HG03066 (cell line): ENCODE results near the gene GMPS.
"Not testable (repeated sequence)": the region's sequence is repeated elsewhere in the genome, so short reads cannot be mapped to it uniquely, and the experiment has no call there.

Source experiments
- ATAC-seq: cut with Tn5 transposase; IDR thresholded peaks from one replicate; pipeline ENCODE4 v1.9.1; 2021; ENCODE audit warnings: low read depth; ENCODE audit not compliant: unreplicated experiment

Gene GMPS

GRCh38 chr3:155871746-155872158, 1.3 kb downstream of the GMPS start:
- ATAC-seq: peak; percentile 4

- no peak for ATAC-seq
These were observed 2.6 kb downstream of the GMPS start for GRCh38 chr3:155872904-155873646.

GRCh38 chr3:155876037-155876436, 5.6 kb downstream of the GMPS start:
- no peak for ATAC-seq

DNA sequence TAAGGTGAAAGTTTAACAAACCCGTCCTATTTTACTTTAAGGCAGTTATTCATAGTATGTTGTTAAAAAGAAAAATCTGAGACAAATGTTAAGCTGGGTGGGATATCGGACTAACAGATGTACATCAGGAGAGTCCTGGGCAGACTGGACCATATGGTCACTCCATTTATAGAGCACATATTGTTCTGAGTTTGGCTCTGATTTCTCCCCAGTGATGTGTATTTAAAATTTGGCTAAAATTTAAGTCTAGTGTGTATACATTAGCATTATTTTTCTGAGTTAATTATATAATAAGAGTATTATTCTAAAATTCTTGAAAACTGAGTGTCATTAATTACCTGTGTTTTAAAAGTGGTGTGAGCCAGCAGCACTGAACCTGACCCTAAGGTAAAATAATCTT, 6.1 kb downstream of the GMPS start:
- no peak for ATAC-seq

- ATAC-seq: no peak
These were observed 9.8 kb downstream of the GMPS start for GRCh38 chr3:155880286-155880685.

DNA sequence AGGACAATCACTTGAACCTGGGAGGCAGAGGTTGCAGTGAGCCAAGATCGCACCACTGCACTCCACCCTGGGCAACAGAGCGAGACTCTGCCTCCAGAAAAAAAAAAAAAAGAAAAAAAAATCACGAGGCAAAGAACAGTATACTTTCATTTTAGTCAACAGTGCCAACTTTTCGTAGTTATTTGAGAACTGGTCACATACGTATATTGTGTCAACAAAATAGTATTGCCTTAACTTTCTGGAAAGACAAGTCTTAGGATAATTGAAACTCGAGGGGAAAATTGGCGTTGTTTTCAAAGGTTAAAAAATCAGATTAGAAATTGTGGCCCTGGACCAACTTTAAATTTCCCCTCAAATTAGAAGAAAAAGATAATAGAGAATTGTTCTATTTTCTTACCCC, 13.8 kb downstream of the GMPS start:
- ATAC-seq: no peak

DNA sequence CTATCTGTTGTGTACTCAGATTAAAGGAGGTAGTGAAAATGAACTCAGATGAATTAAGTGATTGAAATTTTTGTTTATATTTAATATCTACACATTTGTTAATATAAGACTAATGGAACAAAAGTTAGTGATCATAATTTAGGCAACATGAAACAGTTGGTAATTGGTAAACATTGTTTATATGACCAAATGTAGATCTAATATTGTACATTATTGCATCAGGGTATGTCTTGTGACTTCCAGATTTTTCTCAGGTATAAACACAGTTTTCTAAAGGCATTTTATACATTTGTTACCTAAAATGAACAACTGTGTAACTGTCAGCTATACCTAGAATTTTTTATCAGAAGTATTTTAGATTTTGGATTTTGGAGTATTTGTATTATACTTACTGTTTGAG, 14.8 kb downstream of the GMPS start:
- no peak for ATAC-seq

DNA sequence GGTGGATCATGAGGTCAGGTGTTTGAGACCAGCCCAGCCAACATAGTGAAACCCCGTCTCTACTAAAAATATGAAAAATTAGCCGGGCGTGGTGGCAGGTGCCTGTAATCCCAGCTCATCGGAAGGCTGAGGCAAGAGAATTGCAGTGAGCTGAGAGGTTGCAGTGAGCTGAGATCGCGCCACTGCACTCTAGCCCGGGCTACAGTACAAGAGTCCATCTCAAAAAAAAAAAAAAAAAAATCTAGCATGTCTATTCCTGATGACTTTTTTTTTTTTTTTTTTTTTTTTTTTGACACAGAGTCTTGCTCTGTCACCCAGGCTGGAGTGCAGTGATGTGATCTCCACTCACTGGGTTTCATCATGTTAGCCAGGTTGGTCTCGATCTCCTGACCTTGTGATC, 15.9 kb downstream of the GMPS start:
- ATAC-seq: not testable (repeated sequence)

DNA sequence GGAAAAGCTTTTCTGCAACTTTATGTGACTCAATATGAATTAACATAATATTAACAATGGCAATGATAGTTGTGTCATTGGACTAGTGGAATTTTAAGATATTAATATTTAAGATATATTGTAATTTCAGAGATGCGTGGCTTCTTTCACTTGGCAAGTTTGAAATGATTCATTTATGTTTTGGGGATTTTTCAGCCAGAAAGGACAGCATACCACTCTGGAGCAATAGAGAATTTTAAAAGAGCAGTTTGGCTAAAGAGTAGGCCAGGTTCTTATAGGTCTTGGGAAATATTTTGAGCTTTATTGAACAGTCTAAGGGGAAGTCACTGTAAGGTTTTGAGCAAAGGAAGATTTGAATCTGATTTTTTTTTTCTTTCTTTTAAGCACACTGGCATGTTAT, 16.5 kb downstream of the GMPS start:
- ATAC-seq: no peak

GRCh38 chr3:155889212-155889611, 18.8 kb downstream of the GMPS start:
- ATAC-seq: no peak

DNA sequence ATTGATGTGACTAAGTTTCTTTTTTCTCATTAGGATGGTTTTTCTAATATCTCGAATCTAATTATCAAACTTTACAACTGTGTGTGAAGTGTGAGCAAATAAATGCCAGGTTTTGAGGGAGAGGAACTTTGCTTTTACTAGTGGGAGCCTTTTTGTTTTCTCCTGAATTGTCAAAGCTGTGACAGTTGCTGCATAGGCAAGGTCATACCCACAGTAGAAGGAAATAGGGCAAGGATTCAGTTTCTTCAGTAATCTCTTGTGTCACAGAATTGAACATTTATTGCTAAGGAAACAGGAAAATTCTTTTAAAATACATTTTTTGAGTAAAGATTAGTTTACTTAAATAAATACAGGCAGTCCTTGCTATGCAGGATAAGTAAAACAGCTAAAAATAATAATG, 19.5 kb downstream of the GMPS start:
- no peak for ATAC-seq

GRCh38 chr3:155890671-155891190, 20.3 kb downstream of the GMPS start:
- ATAC-seq: no peak

DNA sequence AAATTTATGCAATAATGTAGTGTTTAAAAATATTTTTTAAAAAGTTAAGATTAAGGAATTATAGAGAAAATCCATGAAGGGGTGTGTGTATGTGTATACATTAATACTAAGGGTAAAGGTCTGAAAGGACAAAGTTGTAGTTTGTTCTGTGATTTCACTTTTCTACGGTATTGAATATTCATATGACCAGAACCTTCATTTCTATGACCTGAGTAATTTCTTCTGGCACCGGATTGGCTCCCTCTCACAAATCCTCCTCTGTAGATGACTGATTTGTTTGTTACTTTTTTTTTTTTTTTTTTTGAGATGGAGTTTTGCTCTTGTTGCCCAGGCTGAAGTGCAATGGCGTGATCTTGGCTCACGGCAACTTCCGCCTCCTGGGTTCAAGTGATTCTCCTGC, 20.9 kb downstream of the GMPS start:
- no peak for ATAC-seq

DNA sequence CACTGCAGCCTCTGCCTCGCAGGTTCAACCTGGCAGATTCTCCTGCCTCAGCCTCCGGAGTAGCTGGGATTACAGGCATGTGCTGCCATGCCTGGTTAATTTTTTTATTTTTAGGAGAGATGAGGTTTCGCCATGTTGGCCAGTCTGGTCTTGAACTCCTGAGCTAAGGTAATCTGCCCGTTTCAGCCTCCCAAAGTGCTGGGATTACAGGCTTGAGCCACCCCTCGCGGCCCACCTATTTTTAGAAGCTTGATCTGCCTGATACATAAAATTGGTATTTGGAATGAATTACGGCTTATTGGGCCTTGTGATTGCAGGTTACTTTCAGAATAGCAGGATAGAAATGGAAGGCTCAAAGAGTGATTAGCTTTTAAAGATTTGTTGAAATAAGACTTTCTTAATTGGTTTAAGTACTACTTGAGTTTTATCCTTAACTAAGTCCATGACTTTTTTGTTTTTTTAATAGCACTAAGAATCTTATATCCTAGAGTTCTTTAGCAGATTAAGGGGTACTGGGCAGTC, 25.0 kb downstream of the GMPS start:
- no peak for ATAC-seq

GRCh38 chr3:155906900-155907299, 36.5 kb downstream of the GMPS start:
- ATAC-seq: no peak

- ATAC-seq: no peak
These were observed 37.6 kb downstream of the GMPS start for GRCh38 chr3:155908086-155908485.

DNA sequence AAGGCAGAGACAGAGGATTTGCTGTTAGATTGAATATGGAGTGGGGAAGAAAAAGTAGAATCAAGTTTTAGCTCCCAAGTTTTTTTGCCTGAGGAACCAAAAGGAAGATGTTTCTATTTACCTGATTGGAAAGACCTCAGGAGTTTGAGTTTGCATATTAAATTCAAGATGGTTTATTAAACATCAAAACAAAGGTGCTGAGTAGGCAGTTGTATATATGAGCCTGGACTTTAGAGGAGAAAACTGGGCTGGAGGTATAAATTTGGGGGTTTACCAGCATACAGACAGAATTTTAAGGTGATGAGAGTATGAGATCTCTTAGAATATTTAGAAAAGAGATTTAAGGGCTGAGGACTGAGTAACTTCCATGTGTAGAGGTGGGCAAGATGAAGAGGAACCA, 38.2 kb downstream of the GMPS start:
- ATAC-seq: no peak

DNA sequence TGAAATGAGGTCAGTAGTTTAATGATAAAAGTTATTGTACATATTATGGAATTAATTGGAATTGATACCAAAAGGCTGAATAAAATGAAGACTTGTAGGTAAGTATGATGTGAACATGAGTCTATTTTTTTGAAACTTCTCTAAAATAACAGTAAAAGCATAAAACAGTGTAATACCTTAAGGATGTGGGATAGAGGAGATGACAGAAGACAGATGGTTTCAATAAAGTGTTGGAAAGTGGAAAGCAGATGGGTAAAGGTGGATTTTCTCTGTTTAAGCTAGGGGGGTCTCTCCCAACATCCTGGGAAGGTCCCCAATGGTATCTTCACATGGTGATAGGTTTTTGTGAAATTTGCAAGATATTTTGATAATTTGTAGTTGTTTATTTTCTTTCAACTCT, 41.6 kb downstream of the GMPS start:
- no peak for ATAC-seq

GRCh38 chr3:155912579-155913190, 42.2 kb downstream of the GMPS start:
- ATAC-seq: no peak

GRCh38 chr3:155917781-155918180, 47.3 kb downstream of the GMPS start:
- ATAC-seq: no peak

GRCh38 chr3:155919728-155920127, 49.3 kb downstream of the GMPS start:
- no peak for ATAC-seq

- ATAC-seq: no peak
These were observed 51.0 kb downstream of the GMPS start for GRCh38 chr3:155921486-155921885.
